Rectal smooth muscle tissue (tissue), 1 donor: Measurements from ENCODE around the gene CTSZ.

Experiments used
- H3K27ac ChIP-seq: one replicate; pipeline ENCODE4 v1.7.0; 2013; ENCODE audit warnings: low read depth, low read length, inconsistent platforms
- H3K27me3 ChIP-seq: one replicate; pipeline ENCODE4 v1.7.0; 2013; ENCODE audit warnings: low read length; ENCODE audit not compliant: control insufficient read depth, insufficient read depth
- H3K36me3 ChIP-seq: one replicate; pipeline ENCODE4 v1.7.0; 2013; ENCODE audit warnings: low read length; ENCODE audit not compliant: control insufficient read depth, insufficient read depth
- H3K4me1 ChIP-seq: one replicate; pipeline ENCODE4 v1.7.0; 2013; ENCODE audit warnings: low read length; ENCODE audit not compliant: control insufficient read depth, insufficient read depth
- H3K4me3 ChIP-seq: one replicate; pipeline ENCODE4 v1.7.0; 2013; ENCODE audit warnings: low read length
- H3K9ac ChIP-seq: one replicate; pipeline ENCODE4 v1.7.0; 2013; ENCODE audit warnings: low read length

CTSZ gene

GRCh38 chr20:59006864-59007664, at the start of gene CTSZ:
CTSZ (minus strand) TSS chr20:59007254; CDS start chr20:59007128, 126 bp downstream.
- H3K4me1 ChIP-seq = peaks cover 12% of the 10 kb centered on the region
- peak within 1 kb of the TSS; percentile 78 for H3K27ac ChIP-seq
- H3K4me3 ChIP-seq = peak within 1 kb of the TSS; percentile 93
- peak within 1 kb of the TSS; percentile 87 for H3K9ac ChIP-seq
- H3K36me3 ChIP-seq = peaks cover 13% of the 10 kb centered on the region
- H3K27me3 ChIP-seq = no peaks in the 10 kb centered on the region

- Histone ChIP-seq H3K27ac (no peak overlapping the region), H3K4me3 (no peak overlapping the region), H3K4me1 (no peaks in the 10 kb centered on the region), H3K36me3 (no peaks in the 10 kb centered on the region), H3K27me3 (no peaks in the 10 kb centered on the region), H3K9ac (no peak overlapping the region)
These were observed 48.2 kb upstream of the CTSZ start for GRCh38 chr20:59055302-59055701.

GRCh38 chr20:59051666-59052185, 44.7 kb upstream of the CTSZ start:
- no peaks in the 10 kb centered on the region for H3K4me1 ChIP-seq
- no peak overlapping the region for H3K4me3 ChIP-seq
- no peak overlapping the region for H3K27ac ChIP-seq
- no peaks in the 10 kb centered on the region for H3K36me3 ChIP-seq
- H3K27me3 ChIP-seq = no peaks in the 10 kb centered on the region
- H3K9ac ChIP-seq = no peak overlapping the region

GRCh38 chr20:59050437-59050836, 43.4 kb upstream of the CTSZ start:
- Histone ChIP-seq H3K4me1 (no peaks in the 10 kb centered on the region), H3K27me3 (no peaks in the 10 kb centered on the region), H3K9ac (no peak overlapping the region), H3K4me3 (no peak overlapping the region), H3K36me3 (no peaks in the 10 kb centered on the region), H3K27ac (no peak overlapping the region)

GRCh38 chr20:59048681-59049030, 41.6 kb upstream of the CTSZ start:
- no peaks in the 10 kb centered on the region for H3K36me3 ChIP-seq
- no peaks in the 10 kb centered on the region for H3K27me3 ChIP-seq
- H3K4me1 ChIP-seq = no peaks in the 10 kb centered on the region
- no peak overlapping the region for H3K4me3 ChIP-seq
- H3K27ac ChIP-seq = no peak overlapping the region
- H3K9ac ChIP-seq = no peak overlapping the region

GRCh38 chr20:59047938-59048680, 41.1 kb upstream of the CTSZ start:
- Histone ChIP-seq H3K27me3 (no peaks in the 10 kb centered on the region), H3K9ac (no peak overlapping the region), H3K27ac (no peak overlapping the region), H3K4me3 (no peak overlapping the region), H3K36me3 (no peaks in the 10 kb centered on the region), H3K4me1 (peaks cover 3% of the 10 kb centered on the region)

GRCh38 chr20:59046862-59047261, 39.8 kb upstream of the CTSZ start:
- no peaks in the 10 kb centered on the region for H3K36me3 ChIP-seq
- no peak overlapping the region for H3K27ac ChIP-seq
- no peak overlapping the region for H3K9ac ChIP-seq
- no peaks in the 10 kb centered on the region for H3K27me3 ChIP-seq
- H3K4me3 ChIP-seq = no peak overlapping the region
- H3K4me1 ChIP-seq = peaks cover 5% of the 10 kb centered on the region

GRCh38 chr20:59044796-59045195, 37.7 kb upstream of the CTSZ start:
- peaks cover 9% of the 10 kb centered on the region for H3K4me1 ChIP-seq
- no peak overlapping the region for H3K27ac ChIP-seq
- no peak overlapping the region for H3K9ac ChIP-seq
- no peaks in the 10 kb centered on the region for H3K27me3 ChIP-seq
- no peaks in the 10 kb centered on the region for H3K36me3 ChIP-seq
- H3K4me3 ChIP-seq = no peak overlapping the region

- Histone ChIP-seq H3K4me1 (peaks cover 9% of the 10 kb centered on the region), H3K27me3 (no peaks in the 10 kb centered on the region), H3K36me3 (no peaks in the 10 kb centered on the region), H3K27ac (no peak overlapping the region), H3K9ac (no peak overlapping the region), H3K4me3 (no peak overlapping the region)
These were observed 37.2 kb upstream of the CTSZ start for GRCh38 chr20:59044295-59044694.

GRCh38 chr20:59043698-59044097, 36.6 kb upstream of the CTSZ start:
- Histone ChIP-seq H3K4me1 (peaks cover 9% of the 10 kb centered on the region), H3K36me3 (no peaks in the 10 kb centered on the region)

GRCh38 chr20:59042796-59043631, 36.0 kb upstream of the CTSZ start:
- peaks cover 1% of the 10 kb centered on the region for H3K36me3 ChIP-seq
- H3K4me3 ChIP-seq = peak overlapping the region; percentile 88
- H3K27ac ChIP-seq = peak overlapping the region; percentile 84
- no peaks in the 10 kb centered on the region for H3K27me3 ChIP-seq
- peaks cover 9% of the 10 kb centered on the region for H3K4me1 ChIP-seq
- no peak overlapping the region for H3K9ac ChIP-seq

More at GRCh38 chr20:59043698-59044097, 36.6 kb upstream of the CTSZ start:
- Histone ChIP-seq H3K9ac (no peak overlapping the region), H3K27me3 (no peaks in the 10 kb centered on the region), H3K27ac (peak overlapping the region; percentile 78), H3K4me3 (no peak overlapping the region)
